AG09309 (cell line): Measurements from ENCODE around the gene RAB35.

ENCODE experiments used
- DNase-seq: peaks from one replicate; pipeline ENCODE4 v3.0.0-alpha.2; 2010; ENCODE audit warnings: low read depth
- H3K4me3 ChIP-seq: 2 replicates; pipeline ENCODE4 v1.5.1; 2011; ENCODE audit warnings: mild to moderate bottlenecking, low read depth, low read length, moderate library complexity; ENCODE audit not compliant: control insufficient read depth
- TF ChIP-seq, protein P1 (sequence below): IDR thresholded peaks from 2 replicates; pipeline ENCODE4 v1.5.1; 2011; ENCODE audit warnings: mild to moderate bottlenecking, low read depth, low read length, inconsistent platforms; ENCODE audit not compliant: insufficient read depth, control insufficient read depth; ENCODE audit errors: missing control alignments

Gene RAB35

GRCh38 chr12:120090626-120091295, 25.8 kb downstream of the RAB35 start:
- TF ChIP-seq, protein P1, sequence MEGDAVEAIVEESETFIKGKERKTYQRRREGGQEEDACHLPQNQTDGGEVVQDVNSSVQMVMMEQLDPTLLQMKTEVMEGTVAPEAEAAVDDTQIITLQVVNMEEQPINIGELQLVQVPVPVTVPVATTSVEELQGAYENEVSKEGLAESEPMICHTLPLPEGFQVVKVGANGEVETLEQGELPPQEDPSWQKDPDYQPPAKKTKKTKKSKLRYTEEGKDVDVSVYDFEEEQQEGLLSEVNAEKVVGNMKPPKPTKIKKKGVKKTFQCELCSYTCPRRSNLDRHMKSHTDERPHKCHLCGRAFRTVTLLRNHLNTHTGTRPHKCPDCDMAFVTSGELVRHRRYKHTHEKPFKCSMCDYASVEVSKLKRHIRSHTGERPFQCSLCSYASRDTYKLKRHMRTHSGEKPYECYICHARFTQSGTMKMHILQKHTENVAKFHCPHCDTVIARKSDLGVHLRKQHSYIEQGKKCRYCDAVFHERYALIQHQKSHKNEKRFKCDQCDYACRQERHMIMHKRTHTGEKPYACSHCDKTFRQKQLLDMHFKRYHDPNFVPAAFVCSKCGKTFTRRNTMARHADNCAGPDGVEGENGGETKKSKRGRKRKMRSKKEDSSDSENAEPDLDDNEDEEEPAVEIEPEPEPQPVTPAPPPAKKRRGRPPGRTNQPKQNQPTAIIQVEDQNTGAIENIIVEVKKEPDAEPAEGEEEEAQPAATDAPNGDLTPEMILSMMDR, result no peak
- H3K4me3 ChIP-seq, result no peak overlapping the region
- no peak for DNase-seq

- H3K4me3 ChIP-seq, result no peak overlapping the region
- TF ChIP-seq, protein P1, result no peak
- no peak for DNase-seq
Observed at GRCh38 chr12:120090206-120090605, 26.3 kb downstream of the RAB35 start.

DNA sequence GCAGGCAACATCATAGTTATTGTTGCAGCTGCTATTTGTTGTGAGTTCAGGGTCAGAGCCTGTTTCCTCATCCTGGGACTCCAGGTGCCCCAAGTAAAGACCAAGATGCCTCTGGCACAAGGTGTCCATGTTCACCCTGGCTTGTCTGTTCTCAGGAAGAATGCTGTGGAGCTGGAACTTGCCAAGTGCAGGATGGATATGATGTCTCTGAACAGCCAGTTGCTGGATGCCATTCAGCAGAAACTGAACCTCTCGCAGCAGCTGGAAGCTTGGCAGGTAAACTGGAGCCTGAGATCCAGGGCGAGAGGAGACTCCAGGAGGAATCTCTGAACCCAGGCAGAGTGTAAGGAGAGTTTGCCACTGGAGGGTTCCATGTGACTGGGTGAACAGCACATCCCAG, 26.8 kb downstream of the RAB35 start:
- TF ChIP-seq, protein P1, result no peak
- no peak for DNase-seq
- no peak overlapping the region for H3K4me3 ChIP-seq

GRCh38 chr12:120089105-120089504, 27.4 kb downstream of the RAB35 start:
- DNase-seq, result no peak
- H3K4me3 ChIP-seq, result no peak overlapping the region
- TF ChIP-seq, protein P1, result no peak

DNA sequence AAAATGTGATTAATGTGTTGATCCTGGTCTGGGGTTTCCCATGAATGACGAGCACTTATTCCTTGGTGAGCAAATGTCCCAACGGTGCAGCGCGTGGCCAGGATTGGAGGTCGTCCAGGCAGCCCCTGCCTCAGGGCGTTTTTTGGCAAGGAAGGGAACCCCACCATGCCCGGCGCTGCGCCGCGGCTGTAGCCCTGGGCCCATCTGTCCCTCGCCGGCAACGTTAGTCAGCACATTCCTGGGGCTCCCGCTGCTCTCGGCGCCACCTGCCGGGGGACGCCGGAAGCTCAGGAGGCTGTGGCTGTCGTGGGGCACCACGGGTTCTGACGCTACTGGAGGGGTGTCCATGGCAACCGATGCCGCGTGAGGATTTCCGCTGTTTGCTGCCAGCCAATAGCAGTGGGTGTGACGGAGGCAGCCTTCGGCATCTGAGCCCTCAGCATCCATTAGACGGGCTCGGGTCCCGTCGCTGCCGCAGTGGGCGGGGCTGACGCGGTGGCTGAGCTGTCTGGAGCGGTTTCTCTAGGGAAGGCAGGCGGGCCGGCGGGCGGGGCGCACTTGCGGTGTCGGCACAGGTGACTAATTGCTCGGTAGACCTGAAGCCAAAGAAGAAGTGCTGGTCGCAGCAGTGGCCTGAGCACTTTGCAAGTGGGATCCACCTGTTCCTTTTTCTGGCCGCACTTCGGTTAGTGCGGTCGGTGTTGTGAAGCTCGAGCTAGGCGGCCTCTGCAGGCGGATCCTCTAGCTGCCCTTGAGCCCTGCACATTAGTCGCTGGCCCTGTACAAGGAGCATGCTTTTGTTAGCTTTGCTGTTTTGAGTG, 29.5 kb downstream of the RAB35 start:
- DNase-seq, result peak; percentile 93
- H3K4me3 ChIP-seq, result peak overlapping the region; percentile 55
- TF ChIP-seq, protein P1, result peak; percentile 98

DNA sequence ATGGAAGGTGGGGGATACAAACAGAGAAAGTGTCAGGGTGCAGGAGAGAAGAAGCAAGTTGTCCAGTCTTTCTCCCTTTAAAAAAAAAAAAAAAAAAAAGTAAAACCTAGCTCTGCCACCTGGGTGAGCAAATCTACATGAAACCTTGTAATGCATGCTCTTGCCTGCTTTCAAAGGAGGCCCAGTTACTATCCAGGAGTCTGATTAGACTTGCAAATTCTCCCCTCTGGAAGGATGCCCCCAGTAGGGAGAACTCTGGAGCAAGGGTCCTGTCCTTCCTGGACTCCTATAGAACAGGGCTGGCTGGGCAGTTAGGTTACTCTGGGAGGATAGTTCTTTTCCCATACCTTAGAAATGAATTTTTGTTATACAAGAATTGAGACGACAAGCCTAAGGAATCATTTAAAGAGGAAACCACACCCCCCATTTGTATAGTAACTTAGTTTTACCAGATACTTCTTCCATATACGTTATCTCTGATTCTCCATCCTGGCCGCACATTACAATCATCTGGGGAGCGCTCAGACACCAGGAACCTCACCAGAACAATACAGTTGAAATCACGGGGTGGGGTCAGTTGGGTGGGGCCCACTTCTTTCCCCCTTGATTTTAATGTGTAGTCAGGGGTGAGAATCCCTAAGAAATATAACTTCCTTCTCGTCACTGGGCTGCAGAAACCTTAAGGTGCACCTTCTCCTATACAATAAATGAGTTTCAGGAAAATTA, 30.5 kb downstream of the RAB35 start:
- TF ChIP-seq, protein P1, result no peak

More for the DNA sequence above, 30.5 kb downstream of the RAB35 start:
- no peak overlapping the region for H3K4me3 ChIP-seq
- no peak for DNase-seq
